Measurements from ENCODE around the gene CS.
"Not testable (repeated sequence)": the region's sequence is repeated elsewhere in the genome, so short reads cannot be mapped to it uniquely, and the experiment has no call there.

Gene CS

GRCh38 chr12:56299853-56300643, at the start of gene CS:
CS (minus strand) TSS chr12:56300330; CDS start chr12:56300201, 129 bp downstream.
- peak; percentile 98 for DNase-seq (ENCODE audit: low read depth)

DNA sequence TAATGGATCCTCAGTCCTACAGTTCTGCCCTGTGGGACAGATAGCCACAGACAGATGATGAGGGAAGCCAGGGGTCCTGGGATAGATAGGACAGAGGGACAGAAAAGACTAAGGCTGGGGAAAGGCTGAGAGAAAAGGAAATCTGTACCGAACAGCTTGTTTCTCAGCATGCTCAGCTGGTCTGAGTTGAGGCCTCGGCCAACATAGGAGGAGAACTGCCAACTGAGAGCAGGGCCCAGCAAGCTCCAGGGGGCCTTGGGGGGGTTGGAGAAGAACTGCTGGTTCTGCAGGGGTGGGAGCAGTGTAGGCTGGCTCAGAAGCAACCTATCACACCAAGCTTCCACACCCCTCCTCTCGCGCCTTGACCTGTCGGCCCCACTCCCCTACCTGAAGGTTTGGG, 48.6 kb upstream of the CS start:
- no peak for DNase-seq (ENCODE audit: low read depth)

- DNase-seq (ENCODE audit: low read depth): not testable (repeated sequence)
Observed at GRCh38 chr12:56347255-56347654, 47.1 kb upstream of the CS start.

DNA sequence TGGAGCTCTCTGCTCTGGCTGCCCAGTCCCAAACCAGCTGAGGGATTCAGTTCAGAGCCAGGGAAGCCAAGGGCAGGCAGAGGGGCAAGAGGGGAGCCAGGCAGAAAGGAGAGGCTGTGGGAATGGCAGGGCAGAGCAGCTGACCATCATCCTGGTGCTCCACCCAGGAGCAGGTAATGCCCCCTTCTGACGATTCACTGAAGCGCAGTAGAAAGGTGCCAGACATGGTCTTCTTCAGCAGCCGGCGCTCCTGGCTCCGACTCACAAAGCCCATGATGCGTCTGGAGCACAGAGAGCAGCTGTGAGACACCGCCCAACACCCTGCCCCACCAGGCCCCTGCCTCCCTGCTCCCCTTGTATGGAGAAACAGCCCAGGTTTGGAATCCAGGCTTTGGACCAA, 46.5 kb upstream of the CS start:
- DNase-seq (ENCODE audit: low read depth): no peak

GRCh38 chr12:56342290-56342689, 42.2 kb upstream of the CS start:
- DNase-seq (ENCODE audit: low read depth): not testable (repeated sequence)

DNA sequence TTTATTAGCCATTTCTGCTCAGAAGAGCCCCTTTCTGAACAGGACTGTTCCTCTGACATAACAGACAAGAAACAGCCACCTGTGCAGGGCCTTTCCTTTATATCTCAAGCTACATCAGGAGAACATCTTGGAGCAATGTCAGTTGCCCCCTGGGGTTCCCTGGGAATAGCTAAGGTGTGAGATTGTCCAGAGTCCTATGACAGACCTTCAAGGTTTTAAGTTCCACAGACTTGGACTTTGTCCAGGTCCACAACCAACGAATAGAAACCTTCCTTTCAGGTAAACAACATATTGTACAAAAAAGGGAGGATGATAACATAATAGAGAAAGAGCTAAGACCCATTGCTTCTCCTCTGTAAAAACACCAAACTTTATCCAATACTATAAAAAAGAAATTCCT, 41.5 kb upstream of the CS start:
- no peak for DNase-seq (ENCODE audit: low read depth)

- DNase-seq (ENCODE audit: low read depth): no peak
Observed at GRCh38 chr12:56339158-56339422, 39.0 kb upstream of the CS start.

DNA sequence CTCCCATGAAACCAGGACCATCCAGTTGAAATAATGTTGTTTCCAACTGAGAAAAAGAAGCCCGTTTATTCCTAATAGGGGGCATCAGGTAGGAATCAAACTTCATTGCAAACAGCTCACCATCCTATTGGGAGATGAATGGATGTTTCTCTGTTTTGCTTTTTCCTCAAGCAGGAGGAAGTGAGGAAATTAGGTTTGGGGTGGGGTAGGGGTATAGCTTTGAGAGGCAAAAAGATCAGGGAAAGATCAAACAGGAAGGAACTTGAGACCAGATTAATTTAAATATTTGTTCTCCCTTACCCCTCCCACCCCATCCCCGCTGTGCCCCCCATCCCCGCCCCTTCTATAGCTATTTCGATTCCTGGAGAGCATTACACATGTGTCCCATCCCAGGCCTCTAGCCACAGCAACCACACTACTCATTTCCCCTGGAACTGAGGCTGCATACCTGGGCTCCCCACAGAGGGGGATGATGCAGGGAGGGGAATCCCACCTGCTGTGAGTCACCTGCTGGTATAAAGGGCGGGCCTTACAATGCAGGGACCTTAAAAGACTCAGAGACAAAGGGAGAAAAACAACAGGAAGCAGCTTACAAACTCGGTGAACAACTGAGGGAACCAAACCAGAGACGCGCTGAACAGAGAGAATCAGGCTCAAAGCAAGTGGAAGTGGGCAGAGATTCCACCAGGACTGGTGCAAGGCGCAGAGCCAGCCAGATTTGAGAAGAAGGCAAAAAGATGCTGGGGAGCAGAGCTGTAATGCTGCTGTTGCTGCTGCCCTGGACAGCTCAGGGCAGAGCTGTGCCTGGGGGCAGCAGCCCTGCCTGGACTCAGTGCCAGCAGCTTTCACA, 38.4 kb upstream of the CS start, which contains the start of gene IL23A:
TSS of gene IL23A (plus strand) at position 577 of the 850 bp plus-strand sequence. CDS start at position 738, 161 bp downstream.
- no peak for DNase-seq (ENCODE audit: low read depth)

GRCh38 chr12:56337753-56338251, 37.7 kb upstream of the CS start:
- DNase-seq (ENCODE audit: low read depth): no peak

DNA sequence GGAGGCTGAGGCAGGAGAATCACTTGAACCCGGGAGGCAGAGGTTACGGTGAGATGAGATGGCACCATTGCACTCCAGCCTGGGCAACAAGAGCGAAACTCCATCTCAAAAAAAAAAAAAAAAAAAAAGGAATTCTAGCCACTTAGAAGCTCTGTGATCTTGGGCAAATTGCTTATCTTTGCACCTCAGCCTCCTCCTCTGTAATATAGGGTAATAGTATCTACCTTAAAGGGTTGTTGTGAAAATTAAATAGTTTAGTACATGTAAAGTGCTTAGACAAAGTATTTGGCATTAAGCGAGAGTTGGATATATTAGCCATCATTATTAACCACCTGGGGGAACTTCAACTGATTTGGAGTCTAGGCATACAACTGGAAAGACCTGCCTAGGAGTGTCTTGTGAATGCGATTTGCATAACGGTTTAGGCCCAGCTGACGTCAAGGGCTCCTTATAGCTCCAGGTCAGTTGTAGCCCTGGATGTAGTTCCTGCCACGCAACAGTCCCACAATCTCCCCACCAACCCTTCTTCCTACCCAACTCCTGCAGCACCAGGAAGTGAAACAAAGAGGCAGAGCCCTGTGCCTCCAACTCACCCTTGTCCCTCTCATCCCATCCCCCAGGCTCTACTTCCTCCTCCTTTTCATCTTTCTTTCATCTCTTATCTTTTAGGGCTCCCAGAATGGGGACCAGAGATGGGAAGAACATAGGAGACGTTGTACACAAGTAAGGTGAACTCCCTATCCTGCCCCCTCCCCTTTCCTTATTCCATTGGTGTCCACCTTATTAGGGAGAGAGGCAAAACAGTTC, 36.4 kb upstream of the CS start:
- DNase-seq (ENCODE audit: low read depth): no peak

- not testable (repeated sequence) for DNase-seq (ENCODE audit: low read depth)
Observed at GRCh38 chr12:56335527-56335926, 35.4 kb upstream of the CS start.

DNA sequence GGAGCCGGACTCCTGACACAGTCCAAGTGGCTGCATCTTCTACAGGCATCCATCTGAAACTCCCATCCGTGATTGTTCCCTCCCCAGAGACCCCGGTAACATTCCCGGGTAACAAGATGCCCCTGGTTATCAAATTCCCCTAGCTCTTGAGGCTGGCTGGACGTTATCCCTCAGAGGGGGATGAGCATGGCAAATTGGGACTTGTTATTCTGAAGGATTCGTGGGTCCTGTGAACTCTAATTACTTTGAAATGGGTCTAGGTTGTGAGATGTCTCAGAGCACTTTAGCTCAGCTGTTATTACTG, 34.3 kb upstream of the CS start:
- DNase-seq (ENCODE audit: low read depth): no peak

DNA sequence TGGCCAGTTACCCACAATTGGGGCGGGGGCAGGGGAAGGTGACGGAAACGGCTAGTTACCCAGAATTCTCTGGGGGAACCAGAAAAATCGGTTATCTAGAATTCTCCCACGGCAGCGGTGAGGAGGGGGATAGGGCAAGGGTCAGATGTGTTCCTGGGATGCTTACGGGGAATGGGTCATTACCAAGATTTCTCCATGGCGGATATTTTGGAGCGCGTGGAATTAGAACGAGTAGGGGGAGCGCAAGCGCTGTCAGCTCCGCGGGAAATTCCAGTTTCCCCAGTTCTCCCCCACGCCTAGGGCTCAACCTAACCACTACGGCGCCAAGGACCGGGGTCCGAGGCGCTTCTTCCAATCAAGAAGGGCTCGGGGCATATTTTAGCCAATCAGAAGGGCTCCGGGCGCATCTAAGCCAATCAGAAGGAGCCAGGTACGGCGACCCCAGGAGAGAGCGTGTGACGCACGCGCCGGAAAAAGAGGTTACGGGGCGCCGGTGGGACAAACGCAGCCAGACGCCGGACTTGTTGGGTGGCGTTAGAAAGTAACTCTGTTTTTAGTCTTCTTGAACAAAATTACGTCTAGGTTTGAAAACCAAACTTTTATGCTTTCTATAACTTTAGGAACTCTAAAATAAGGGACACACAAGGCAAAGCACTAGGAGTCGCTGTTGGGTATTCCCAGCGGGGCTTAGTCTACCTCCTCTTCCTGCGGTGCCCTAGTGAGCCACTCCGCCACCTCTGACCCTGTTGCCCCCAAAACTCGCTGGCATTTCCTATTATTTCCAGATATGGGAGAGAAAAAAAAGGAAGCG, 33.8 kb upstream of the CS start, which contains the start of gene PAN2:
TSS of gene PAN2 (minus strand) at position 322 of the 811 bp plus-strand sequence. CDS start 906 bp downstream, outside the sequence.
- DNase-seq (ENCODE audit: low read depth): peak; percentile 98

- no peak for DNase-seq (ENCODE audit: low read depth)
Observed at GRCh38 chr12:56333197-56333678, 33.1 kb upstream of the CS start.

DNA sequence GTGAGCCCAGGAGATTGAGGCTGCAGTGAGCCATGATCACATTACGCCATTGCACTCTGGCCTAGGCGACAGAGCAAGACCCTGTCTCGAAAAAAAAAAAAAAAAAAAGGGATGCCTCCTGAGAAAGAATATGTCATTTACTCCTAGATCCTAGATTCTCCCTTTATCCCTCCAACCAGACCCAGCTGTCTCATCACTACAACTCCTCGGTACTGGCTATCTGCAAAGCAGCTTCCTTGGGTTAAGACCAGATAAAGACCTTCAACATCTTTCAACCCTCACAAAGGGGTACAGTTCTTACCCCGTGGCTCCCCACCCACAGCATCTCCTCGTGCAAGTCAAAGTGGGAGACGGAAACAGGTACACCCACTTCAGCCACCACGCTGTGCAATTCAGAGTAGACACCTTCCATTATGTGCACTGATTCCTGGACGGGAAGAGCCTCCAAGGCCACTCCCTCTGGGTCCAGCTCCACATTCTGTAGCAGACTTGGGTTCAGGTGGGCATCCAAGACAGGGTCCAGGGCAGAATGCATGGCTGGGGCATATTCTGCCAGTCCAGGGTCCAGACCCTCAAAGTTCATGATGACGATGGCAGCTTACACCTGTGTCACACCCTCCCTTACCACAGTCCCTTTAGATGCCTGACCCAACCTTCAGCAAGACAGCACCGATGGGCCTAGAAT, 32.5 kb upstream of the CS start:
- DNase-seq (ENCODE audit: low read depth): no peak

- DNase-seq (ENCODE audit: low read depth): no peak
Observed at GRCh38 chr12:56330936-56331490, 30.9 kb upstream of the CS start.

GRCh38 chr12:56326533-56326932, 26.4 kb upstream of the CS start:
- DNase-seq (ENCODE audit: low read depth): no peak

GRCh38 chr12:56326126-56326525, 26.0 kb upstream of the CS start:
- DNase-seq (ENCODE audit: low read depth): no peak

DNA sequence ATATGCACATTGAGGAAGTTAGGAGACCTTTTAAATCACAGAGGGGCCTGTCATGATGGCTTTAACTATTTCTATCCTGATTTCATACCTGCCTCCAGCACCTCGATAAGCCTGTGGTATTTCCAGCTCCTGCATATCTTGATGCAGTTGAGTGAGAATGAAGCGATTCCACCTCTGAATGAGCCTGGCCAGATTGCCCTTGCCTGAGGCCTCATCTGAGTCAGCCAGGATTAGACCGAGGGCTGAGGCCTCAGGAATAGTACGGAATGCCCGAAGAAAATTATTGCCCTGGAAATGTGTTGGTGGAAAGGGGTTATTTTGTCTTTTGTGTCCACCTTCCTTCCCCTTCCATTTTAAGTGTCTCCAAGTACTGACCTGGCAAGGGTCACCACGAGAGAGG, 24.1 kb upstream of the CS start:
- no peak for DNase-seq (ENCODE audit: low read depth)

- DNase-seq (ENCODE audit: low read depth): not testable (repeated sequence)
Observed at GRCh38 chr12:56321610-56322009, 21.5 kb upstream of the CS start.

Measured in EH (cell line).